Loucy (cell line): ENCODE results near the gene TRIM47.

ENCODE experiments used
- H2AFZ ChIP-seq: fragments of 200-600 bp; sonication (generic); 2 replicates; pipeline ENCODE4 v1.6.0; 2016; ENCODE audit warnings: antibody characterized with exemption, mild to moderate bottlenecking, low read length, moderate library complexity
- H3F3A ChIP-seq: fragments of 200-600 bp; 2 replicates; pipeline ENCODE4 v1.6.0; 2016; ENCODE audit warnings: antibody characterized with exemption, low read depth, mild to moderate bottlenecking
- H3K27me3 ChIP-seq: fragments of 200-600 bp; sonication (generic); 2 replicates; pipeline ENCODE4 v1.6.1; 2014; ENCODE audit warnings: low read length, mild to moderate bottlenecking; ENCODE audit not compliant: insufficient read depth, poor library complexity, severe bottlenecking
- H3K36me3 ChIP-seq: fragments of 200-600 bp; sonication (generic); 2 replicates; pipeline ENCODE4 v1.6.1; 2016; ENCODE audit warnings: low read length; ENCODE audit not compliant: insufficient read depth
- H3K4me1 ChIP-seq: fragments of 200-600 bp; sonication (generic); 2 replicates; pipeline ENCODE4 v1.5.1; 2014; ENCODE audit warnings: low read length, mild to moderate bottlenecking; ENCODE audit not compliant: insufficient read depth, poor library complexity, severe bottlenecking
- H3K4me2 ChIP-seq: fragments of 200-600 bp; sonication (generic); 2 replicates; pipeline ENCODE4 v1.6.0; 2014; ENCODE audit warnings: antibody characterized with exemption, low read length, low read depth, mild to moderate bottlenecking; ENCODE audit not compliant: poor library complexity, severe bottlenecking
- H3K4me3 ChIP-seq: fragments of 200-600 bp; sonication (generic); 2 replicates; pipeline ENCODE4 v1.5.1; 2014; ENCODE audit warnings: low read length, mild to moderate bottlenecking, mixed read lengths; ENCODE audit not compliant: poor library complexity, severe bottlenecking
- H3K79me2 ChIP-seq: fragments of 200-600 bp; sonication (generic); 2 replicates; pipeline ENCODE4 v1.6.1; 2014; ENCODE audit warnings: low read length; ENCODE audit not compliant: insufficient read depth
- H3K9ac ChIP-seq: fragments of 200-600 bp; sonication (generic); 2 replicates; pipeline ENCODE4 v1.6.0; 2014; ENCODE audit warnings: mild to moderate bottlenecking, low read depth, low read length, moderate library complexity; ENCODE audit not compliant: poor library complexity, severe bottlenecking
- H3K9me2 ChIP-seq: fragments of 200-600 bp; sonication (generic); replicated peaks from 2 replicates; pipeline ENCODE4 v1.6.1; 2016; ENCODE audit warnings: low read depth, low read length, mixed read lengths
- H3K9me3 ChIP-seq: fragments of 200-600 bp; sonication (generic); 2 replicates; pipeline ENCODE4 v1.6.1; 2014; ENCODE audit warnings: mild to moderate bottlenecking, antibody characterized with exemption, low read length, low read depth; ENCODE audit not compliant: insufficient read depth
- H4K20me1 ChIP-seq: fragments of 200-600 bp; sonication (generic); 2 replicates; pipeline ENCODE4 v1.6.0; 2014; ENCODE audit warnings: antibody characterized with exemption, low read length, mild to moderate bottlenecking; ENCODE audit not compliant: insufficient read depth, poor library complexity, severe bottlenecking
- EZH2phosphoT487 ChIP-seq: fragments of 200-600 bp; IDR thresholded peaks from 2 replicates; pipeline ENCODE4 v1.6.1; 2018; ENCODE audit warnings: antibody characterized with exemption, mild to moderate bottlenecking, moderate library complexity, borderline replicate concordance
- TF ChIP-seq, protein P1 (sequence below): fragments of 200-600 bp; sonication (generic); conservative IDR thresholded peaks from 2 replicates; pipeline ENCODE4 v1.5.1; 2014; ENCODE audit warnings: mild to moderate bottlenecking, antibody characterized with exemption, low read length

Gene TRIM47

DNA sequence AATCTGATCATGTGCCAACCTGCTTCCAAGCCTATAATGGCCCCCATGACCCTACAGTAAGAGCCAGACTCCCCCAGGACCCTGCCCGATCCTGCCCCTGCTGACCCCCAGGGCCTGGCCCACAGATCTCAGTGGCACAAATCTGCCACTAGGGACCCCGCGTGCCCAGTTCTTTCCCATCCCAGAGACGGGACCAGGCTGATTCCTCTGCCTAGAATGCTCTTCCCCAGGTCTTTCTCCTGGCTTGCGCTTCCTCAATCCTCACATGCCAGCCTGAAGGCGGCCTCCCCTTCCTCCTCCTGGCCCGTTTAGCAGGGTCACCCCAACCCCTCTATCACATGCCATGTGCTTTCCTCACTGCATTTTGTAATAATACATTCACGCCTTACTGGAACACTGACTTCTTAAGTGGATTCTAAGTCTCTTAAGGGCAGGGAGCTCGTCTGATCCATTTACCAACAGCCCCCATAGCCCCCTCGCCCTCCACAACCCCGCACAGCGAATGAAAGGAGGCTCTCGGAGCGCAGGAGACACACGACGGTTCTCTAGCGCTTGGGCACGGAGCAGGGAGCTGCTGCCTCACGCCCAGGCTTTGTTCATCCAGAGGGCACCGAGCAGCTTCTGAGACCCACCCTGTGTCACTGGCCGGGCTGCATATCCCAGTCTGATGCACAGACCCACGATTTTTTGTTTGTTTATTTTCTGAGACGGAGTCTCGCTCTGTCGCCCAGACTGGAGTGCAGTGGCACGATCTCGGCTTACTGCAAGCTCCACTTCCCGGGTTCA lies 17.2 kb upstream of the TRIM47 start:
- Histone ChIP-seq H3K79me2 (peaks cover 31% of the 10 kb centered on the region), H3K4me2 (peak overlapping the region; percentile 96), H3K4me1 (peaks cover 27% of the 10 kb centered on the region), H2AFZ (no peak overlapping the region), H3K36me3 (peaks cover 20% of the 10 kb centered on the region; the same call in 1 of the 2 replicates), H3K27me3 (no peaks in the 10 kb centered on the region), H3F3A (peaks cover 5% of the 10 kb centered on the region), H3K9me3 (no peaks in the 10 kb centered on the region), H3K4me3 (peak overlapping the region; percentile 74), H4K20me1 (no peaks in the 10 kb centered on the region), H3K9ac (peak overlapping the region; percentile 80), H3K9me2 (no peaks in the 10 kb centered on the region)
- TF ChIP-seq, protein P1, sequence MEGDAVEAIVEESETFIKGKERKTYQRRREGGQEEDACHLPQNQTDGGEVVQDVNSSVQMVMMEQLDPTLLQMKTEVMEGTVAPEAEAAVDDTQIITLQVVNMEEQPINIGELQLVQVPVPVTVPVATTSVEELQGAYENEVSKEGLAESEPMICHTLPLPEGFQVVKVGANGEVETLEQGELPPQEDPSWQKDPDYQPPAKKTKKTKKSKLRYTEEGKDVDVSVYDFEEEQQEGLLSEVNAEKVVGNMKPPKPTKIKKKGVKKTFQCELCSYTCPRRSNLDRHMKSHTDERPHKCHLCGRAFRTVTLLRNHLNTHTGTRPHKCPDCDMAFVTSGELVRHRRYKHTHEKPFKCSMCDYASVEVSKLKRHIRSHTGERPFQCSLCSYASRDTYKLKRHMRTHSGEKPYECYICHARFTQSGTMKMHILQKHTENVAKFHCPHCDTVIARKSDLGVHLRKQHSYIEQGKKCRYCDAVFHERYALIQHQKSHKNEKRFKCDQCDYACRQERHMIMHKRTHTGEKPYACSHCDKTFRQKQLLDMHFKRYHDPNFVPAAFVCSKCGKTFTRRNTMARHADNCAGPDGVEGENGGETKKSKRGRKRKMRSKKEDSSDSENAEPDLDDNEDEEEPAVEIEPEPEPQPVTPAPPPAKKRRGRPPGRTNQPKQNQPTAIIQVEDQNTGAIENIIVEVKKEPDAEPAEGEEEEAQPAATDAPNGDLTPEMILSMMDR: peak; percentile 55
- no peak for TF ChIP-seq EZH2phosphoT487

- Histone ChIP-seq H3K9me3 (no peaks in the 10 kb centered on the region), H3K36me3 (peaks cover 8% of the 10 kb centered on the region; the same call in 1 of the 2 replicates), H3K9ac (peak overlapping the region; percentile 80), H3K4me2 (peak overlapping the region; percentile 96), H3K9me2 (no peaks in the 10 kb centered on the region), H3K27me3 (no peaks in the 10 kb centered on the region), H2AFZ (no peak overlapping the region), H4K20me1 (no peaks in the 10 kb centered on the region), H3F3A (peaks cover 5% of the 10 kb centered on the region), H3K79me2 (peaks cover 31% of the 10 kb centered on the region), H3K4me3 (no peak overlapping the region), H3K4me1 (peaks cover 27% of the 10 kb centered on the region)
- no peak for TF ChIP-seq EZH2phosphoT487
These were observed 15.8 kb upstream of the TRIM47 start for GRCh38 chr17:75894049-75894733.

- H3K4me3 ChIP-seq: no peak overlapping the region
- no peaks in the 10 kb centered on the region for H3K9me2 ChIP-seq
- H2AFZ ChIP-seq: no peak overlapping the region
- H3K79me2 ChIP-seq: peaks cover 31% of the 10 kb centered on the region
- H3K4me1 ChIP-seq: peaks cover 27% of the 10 kb centered on the region
- no peak for TF ChIP-seq EZH2phosphoT487
- TF ChIP-seq, protein P1: no peak
- peaks cover 5% of the 10 kb centered on the region for H3F3A ChIP-seq
- peak overlapping the region; percentile 96 for H3K4me2 ChIP-seq
- H3K36me3 ChIP-seq: 0 out of 2 replicates have a peak, but pooled peaks cover 2% of the 10 kb centered on the region
- no peaks in the 10 kb centered on the region for H4K20me1 ChIP-seq
- no peaks in the 10 kb centered on the region for H3K27me3 ChIP-seq
- no peaks in the 10 kb centered on the region for H3K9me3 ChIP-seq
- H3K9ac ChIP-seq: peak overlapping the region; percentile 80
These were observed 15.1 kb upstream of the TRIM47 start for GRCh38 chr17:75893305-75894048.
